WTC11 (cell line): ENCODE results near the gene CUL5. TPM values are rescaled to one million over a fixed set of nuclear protein-coding genes. Genes with fewer than 3 reads are reported as not detected.

Experiments
- ATAC-seq: fragments of 200-7000 bp; cut with Tn5 transposase; 2 replicates; pipeline ENCODE4 v1.10.0; 2021; ENCODE audit warnings: mild to moderate bottlenecking, moderate library complexity
- CTCF ChIA-PET: fragments of 300-600 bp; sonication (Branson Sonifier 250); formaldehyde crosslinking; loops from one replicate; lab custom pipeline; 2021; ENCODE audit warnings: antibody characterized with exemption; lab: Charles Lee
- POLR2A ChIA-PET: fragments of 350-600 bp; sonication (Branson Sonifier 250); formaldehyde crosslinking; loops from one replicate; lab custom pipeline; 2021; ENCODE audit warnings: antibody characterized with exemption; lab: Charles Lee
- DNase-seq: peaks from one replicate; pipeline ENCODE4 v3.0.0; 2021; ENCODE audit warnings: low spot score
- H3K27ac Mint-ChIP-seq: 2 replicates; pipeline ENCODE4 v1.8.0; 2021; ENCODE audit warnings: mixed read lengths
- H3K27me3 Mint-ChIP-seq: 2 replicates; pipeline ENCODE4 v1.8.0; 2021; ENCODE audit warnings: low read depth, mild to moderate bottlenecking, moderate library complexity, mixed read lengths
- H3K36me3 Mint-ChIP-seq: 2 replicates; pipeline ENCODE4 v1.8.0; 2021; ENCODE audit warnings: mixed read lengths
- H3K4me1 Mint-ChIP-seq: 2 replicates; pipeline ENCODE4 v1.8.0; 2022; ENCODE audit warnings: mixed read lengths
- H3K4me3 Mint-ChIP-seq: 2 replicates; pipeline ENCODE4 v1.8.0; 2021; ENCODE audit warnings: mild to moderate bottlenecking, moderate library complexity, mixed read lengths
- H3K9me3 Mint-ChIP-seq: 2 replicates; pipeline ENCODE4 v1.8.0; 2021; ENCODE audit warnings: mixed read lengths
- CREM ChIP-seq: sonication (generic); formaldehyde crosslinking; IDR thresholded peaks from 2 replicates; pipeline ENCODE4 v1.8.1; 2022; ENCODE audit warnings: mild to moderate bottlenecking, missing genetic modification reagents, moderate library complexity
- FOXK1 ChIP-seq: sonication (generic); formaldehyde crosslinking; IDR thresholded peaks from 2 replicates; pipeline ENCODE4 v1.8.0; 2022; ENCODE audit warnings: mild to moderate bottlenecking, moderate library complexity, missing genetic modification reagents
- GTF2I ChIP-seq: fragments of 250-450 bp; sonication (Bioruptor Pico); conservative IDR thresholded peaks from 2 replicates; pipeline ENCODE4 v1.4.0; 2021; ENCODE audit warnings: mild to moderate bottlenecking
- NFYB ChIP-seq: sonication (generic); formaldehyde crosslinking; conservative IDR thresholded peaks from 2 replicates; pipeline ENCODE4 v1.8.0; 2022; ENCODE audit warnings: low read depth, missing genetic modification reagents
- RORB ChIP-seq: fragments of 250-450 bp; sonication (Bioruptor Pico); IDR thresholded peaks from 2 replicates; pipeline ENCODE4 v1.9.0; 2021; ENCODE audit warnings: mild to moderate bottlenecking
- SMAD3 ChIP-seq: sonication (generic); formaldehyde crosslinking; IDR thresholded peaks from 2 replicates; pipeline ENCODE4 v1.8.0; 2022; ENCODE audit warnings: missing genetic modification reagents, mild to moderate bottlenecking, borderline replicate concordance
- SP1 ChIP-seq: sonication (generic); formaldehyde crosslinking; conservative IDR thresholded peaks from 2 replicates; pipeline ENCODE4 v1.8.1; 2022; ENCODE audit warnings: missing genetic modification reagents
- TEAD1 ChIP-seq: sonication (generic); formaldehyde crosslinking; IDR thresholded peaks from 2 replicates; pipeline ENCODE4 v1.8.0; 2022; ENCODE audit warnings: mild to moderate bottlenecking, missing genetic modification reagents
- TP53 ChIP-seq: sonication (generic); formaldehyde crosslinking; IDR thresholded peaks from 2 replicates; pipeline ENCODE4 v1.8.1; 2023; ENCODE audit warnings: mild to moderate bottlenecking, missing genetic modification reagents
- ZNF138 ChIP-seq: sonication (generic); formaldehyde crosslinking; conservative IDR thresholded peaks from 2 replicates; pipeline ENCODE4 v1.8.1; 2022; ENCODE audit warnings: mild to moderate bottlenecking, moderate library complexity, missing genetic modification reagents
- ZNF671 ChIP-seq: fragments of 250-450 bp; sonication (Bioruptor Pico); IDR thresholded peaks from 2 replicates; pipeline ENCODE4 v1.8.0; 2021; ENCODE audit warnings: mild to moderate bottlenecking
- total RNA-seq: library from RNA; stranded (reverse); gene quantifications from 3 replicates; pipeline ENCODE4 v1.2.3, GENCODE V29; 2021
- TF ChIP-seq, protein P1 (sequence below): sonication (generic); formaldehyde crosslinking; IDR thresholded peaks from 2 replicates; pipeline ENCODE4 v1.8.1; 2023; ENCODE audit warnings: mild to moderate bottlenecking, missing genetic modification reagents
- TF ChIP-seq, protein P2 (sequence below): sonication (generic); formaldehyde crosslinking; IDR thresholded peaks from 2 replicates; pipeline ENCODE4 v1.8.0; 2023; ENCODE audit warnings: mild to moderate bottlenecking, missing genetic modification reagents
- TF ChIP-seq, protein P3 (sequence below): fragments of 250-450 bp; sonication (Bioruptor Pico); IDR thresholded peaks from 2 replicates; pipeline ENCODE4 v1.9.0; 2021; ENCODE audit warnings: mild to moderate bottlenecking
- TF ChIP-seq, protein P4 (sequence below): sonication (generic); formaldehyde crosslinking; IDR thresholded peaks from 2 replicates; pipeline ENCODE4 v1.8.1; 2023; ENCODE audit warnings: mild to moderate bottlenecking, missing genetic modification reagents, moderate library complexity

CUL5 gene
- total RNA-seq, 1 experiment from 2014 or later, result 31.4 TPM

DNA sequence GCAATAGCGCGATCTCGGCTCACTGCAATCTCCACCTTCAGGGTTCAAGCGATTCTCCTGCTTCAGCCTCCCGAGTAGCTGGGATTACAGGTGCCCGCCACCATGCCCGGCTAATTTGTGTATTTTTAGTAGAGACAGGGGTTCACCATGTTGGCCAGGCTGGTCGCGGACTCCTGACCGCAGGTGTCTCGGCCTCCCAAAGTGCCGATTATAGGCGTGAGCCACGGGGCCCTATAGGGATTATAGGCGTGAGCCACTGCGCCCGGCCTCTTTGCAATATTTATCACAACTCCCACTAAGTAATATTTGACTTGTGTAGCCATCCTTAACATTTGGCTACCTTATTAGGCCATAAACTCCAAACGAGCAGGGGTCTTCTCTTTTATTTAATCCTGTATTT lies 879 bp upstream of the CUL5 start:
- TF ChIP-seq SP1 (CRISPR knock-in tag) (no peak), FOXK1 (no peak), NFYB (no peak), RORB (CRISPR knock-in tag) (no peak), CREM (no peak)
- no peak overlapping the region for H3K4me3 Mint-ChIP-seq
- no peak overlapping the region for H3K27ac Mint-ChIP-seq
- no peaks in the 10 kb centered on the region for H3K9me3 Mint-ChIP-seq
- no peaks in the 10 kb centered on the region; the same call in 1 of the 2 replicates for H3K27me3 Mint-ChIP-seq
- no peaks in the 10 kb centered on the region for H3K36me3 Mint-ChIP-seq
- DNase-seq (no peak), ATAC-seq (no peak)
- peaks cover 13% of the 10 kb centered on the region for H3K4me1 Mint-ChIP-seq
- ChIA-PET CTCF (interaction anchor here (1.9 to 2.3 kb wide), 2 partner anchors 8 to 15 kb away, joined by 19 to 37 read pairs; no protein-coding TSS in a partner anchor), POLR2A (no interaction called here)

DNA sequence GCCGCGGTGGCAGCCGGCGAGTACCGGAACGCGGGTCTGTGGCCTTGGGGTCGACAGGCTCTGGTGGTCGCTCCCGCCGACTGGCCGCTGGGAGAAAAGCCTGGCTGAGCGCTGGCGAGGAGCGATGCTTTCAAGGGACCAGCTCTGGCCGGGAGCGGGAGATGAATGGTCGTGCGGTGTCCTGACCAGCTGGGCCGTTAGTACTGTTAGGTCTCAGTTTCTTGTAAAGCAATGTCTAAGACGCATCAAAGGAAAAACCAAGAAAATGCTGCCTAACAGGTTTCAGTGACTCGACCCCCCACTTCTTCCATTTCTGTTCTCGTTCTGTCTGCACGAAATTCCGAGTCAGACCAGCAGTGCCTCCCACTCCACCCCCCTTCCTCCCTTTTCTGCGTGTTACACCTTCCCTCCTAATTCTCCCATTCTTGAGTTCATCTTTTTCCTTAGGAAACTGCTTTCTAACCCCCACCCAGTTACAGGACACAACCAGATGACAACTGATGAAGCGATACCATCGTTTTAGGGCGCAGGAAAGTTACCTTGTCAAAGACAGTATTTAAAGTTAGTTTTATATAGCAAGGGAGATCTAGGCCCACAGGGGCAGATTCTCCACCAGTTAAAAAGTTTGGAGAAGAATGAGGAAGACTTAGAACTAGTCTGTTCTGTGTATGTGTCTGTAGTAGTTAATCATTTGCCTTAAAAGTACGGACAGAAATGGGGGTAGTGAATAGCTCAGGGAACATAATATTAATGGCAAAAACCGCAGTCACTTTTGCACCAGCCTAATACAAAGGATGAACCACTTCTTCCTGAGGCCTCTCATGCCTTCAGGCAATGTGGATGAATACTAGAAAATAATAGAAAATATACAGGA lies 1.0 kb downstream of the CUL5 start:
- TF ChIP-seq FOXK1 (no peak), SMAD3 (CRISPR knock-in tag) (no peak)
- TF ChIP-seq, protein P1, sequence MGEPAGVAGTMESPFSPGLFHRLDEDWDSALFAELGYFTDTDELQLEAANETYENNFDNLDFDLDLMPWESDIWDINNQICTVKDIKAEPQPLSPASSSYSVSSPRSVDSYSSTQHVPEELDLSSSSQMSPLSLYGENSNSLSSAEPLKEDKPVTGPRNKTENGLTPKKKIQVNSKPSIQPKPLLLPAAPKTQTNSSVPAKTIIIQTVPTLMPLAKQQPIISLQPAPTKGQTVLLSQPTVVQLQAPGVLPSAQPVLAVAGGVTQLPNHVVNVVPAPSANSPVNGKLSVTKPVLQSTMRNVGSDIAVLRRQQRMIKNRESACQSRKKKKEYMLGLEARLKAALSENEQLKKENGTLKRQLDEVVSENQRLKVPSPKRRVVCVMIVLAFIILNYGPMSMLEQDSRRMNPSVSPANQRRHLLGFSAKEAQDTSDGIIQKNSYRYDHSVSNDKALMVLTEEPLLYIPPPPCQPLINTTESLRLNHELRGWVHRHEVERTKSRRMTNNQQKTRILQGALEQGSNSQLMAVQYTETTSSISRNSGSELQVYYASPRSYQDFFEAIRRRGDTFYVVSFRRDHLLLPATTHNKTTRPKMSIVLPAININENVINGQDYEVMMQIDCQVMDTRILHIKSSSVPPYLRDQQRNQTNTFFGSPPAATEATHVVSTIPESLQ, result no peak
- TF ChIP-seq, protein P2, sequence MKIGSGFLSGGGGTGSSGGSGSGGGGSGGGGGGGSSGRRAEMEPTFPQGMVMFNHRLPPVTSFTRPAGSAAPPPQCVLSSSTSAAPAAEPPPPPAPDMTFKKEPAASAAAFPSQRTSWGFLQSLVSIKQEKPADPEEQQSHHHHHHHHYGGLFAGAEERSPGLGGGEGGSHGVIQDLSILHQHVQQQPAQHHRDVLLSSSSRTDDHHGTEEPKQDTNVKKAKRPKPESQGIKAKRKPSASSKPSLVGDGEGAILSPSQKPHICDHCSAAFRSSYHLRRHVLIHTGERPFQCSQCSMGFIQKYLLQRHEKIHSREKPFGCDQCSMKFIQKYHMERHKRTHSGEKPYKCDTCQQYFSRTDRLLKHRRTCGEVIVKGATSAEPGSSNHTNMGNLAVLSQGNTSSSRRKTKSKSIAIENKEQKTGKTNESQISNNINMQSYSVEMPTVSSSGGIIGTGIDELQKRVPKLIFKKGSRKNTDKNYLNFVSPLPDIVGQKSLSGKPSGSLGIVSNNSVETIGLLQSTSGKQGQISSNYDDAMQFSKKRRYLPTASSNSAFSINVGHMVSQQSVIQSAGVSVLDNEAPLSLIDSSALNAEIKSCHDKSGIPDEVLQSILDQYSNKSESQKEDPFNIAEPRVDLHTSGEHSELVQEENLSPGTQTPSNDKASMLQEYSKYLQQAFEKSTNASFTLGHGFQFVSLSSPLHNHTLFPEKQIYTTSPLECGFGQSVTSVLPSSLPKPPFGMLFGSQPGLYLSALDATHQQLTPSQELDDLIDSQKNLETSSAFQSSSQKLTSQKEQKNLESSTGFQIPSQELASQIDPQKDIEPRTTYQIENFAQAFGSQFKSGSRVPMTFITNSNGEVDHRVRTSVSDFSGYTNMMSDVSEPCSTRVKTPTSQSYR, result 0 out of 2 replicates have a peak, but pooled peaks have one; percentile 9
- TF ChIP-seq, all 79 proteins: peak for 1
- CTCF ChIA-PET, result interaction anchor here (0.7 to 2.3 kb wide), 28 partner anchors 8 to 655 kb away, joined by 3 to 37 read pairs (median 4); partner anchors contain the start of genes ACAT1 and DDX10
- Mint-ChIP-seq H3K36me3 (no peaks in the 10 kb centered on the region), H3K27me3 (no peaks in the 10 kb centered on the region), H3K4me1 (peaks cover 13% of the 10 kb centered on the region), H3K4me3 (peak overlapping the region; percentile 99), H3K27ac (peak overlapping the region; percentile 98), H3K9me3 (no peaks in the 10 kb centered on the region)
- DNase-seq (no peak), ATAC-seq (peak; percentile 43)
- POLR2A ChIA-PET, result interaction anchor here (0.5 to 1.1 kb wide), 4 partner anchors 18 to 655 kb away, joined by 3 read pairs; partner anchors contain the start of gene DDX10

DNA sequence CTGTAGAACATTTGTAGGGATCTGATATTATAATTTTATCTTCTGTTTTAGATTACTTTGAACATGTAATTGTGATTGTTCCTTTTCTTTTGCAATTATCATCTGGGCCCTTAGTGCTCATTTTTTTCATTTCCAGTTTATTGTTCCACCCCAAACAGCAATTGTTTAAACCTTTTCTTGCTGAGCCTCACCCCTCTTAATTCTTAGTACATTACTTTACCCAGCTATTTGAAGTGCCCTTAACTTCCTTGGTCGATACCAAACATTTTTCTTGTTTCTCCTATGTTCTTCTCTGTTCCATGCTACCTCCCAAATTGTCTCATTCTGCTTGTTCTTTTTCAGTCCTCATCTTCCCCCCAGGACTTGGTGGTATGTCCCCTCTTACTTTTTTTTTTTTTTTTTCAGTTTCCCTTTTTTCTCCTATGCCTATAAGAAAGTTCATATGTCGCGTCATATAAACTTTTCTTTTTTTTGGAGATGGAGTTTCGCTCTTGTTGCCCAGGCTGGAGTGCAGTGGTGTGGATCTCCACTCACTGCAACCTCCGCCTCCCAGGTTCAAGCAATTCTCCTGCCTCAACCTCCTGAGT lies 3.5 kb downstream of the CUL5 start:
- Mint-ChIP-seq H3K27ac (no peak overlapping the region), H3K4me1 (peaks cover 19% of the 10 kb centered on the region), H3K27me3 (no peaks in the 10 kb centered on the region), H3K9me3 (no peaks in the 10 kb centered on the region), H3K4me3 (no peak overlapping the region), H3K36me3 (no peaks in the 10 kb centered on the region)
- TF ChIP-seq NFYB (no peak), TEAD1 (CRISPR knock-in tag) (no peak), GTF2I (CRISPR knock-in tag) (no peak), ZNF138 (CRISPR knock-in tag) (no peak), TP53 (CRISPR knock-in tag) (no peak), ZNF671 (CRISPR knock-in tag) (no peak)
- TF ChIP-seq, protein P3, sequence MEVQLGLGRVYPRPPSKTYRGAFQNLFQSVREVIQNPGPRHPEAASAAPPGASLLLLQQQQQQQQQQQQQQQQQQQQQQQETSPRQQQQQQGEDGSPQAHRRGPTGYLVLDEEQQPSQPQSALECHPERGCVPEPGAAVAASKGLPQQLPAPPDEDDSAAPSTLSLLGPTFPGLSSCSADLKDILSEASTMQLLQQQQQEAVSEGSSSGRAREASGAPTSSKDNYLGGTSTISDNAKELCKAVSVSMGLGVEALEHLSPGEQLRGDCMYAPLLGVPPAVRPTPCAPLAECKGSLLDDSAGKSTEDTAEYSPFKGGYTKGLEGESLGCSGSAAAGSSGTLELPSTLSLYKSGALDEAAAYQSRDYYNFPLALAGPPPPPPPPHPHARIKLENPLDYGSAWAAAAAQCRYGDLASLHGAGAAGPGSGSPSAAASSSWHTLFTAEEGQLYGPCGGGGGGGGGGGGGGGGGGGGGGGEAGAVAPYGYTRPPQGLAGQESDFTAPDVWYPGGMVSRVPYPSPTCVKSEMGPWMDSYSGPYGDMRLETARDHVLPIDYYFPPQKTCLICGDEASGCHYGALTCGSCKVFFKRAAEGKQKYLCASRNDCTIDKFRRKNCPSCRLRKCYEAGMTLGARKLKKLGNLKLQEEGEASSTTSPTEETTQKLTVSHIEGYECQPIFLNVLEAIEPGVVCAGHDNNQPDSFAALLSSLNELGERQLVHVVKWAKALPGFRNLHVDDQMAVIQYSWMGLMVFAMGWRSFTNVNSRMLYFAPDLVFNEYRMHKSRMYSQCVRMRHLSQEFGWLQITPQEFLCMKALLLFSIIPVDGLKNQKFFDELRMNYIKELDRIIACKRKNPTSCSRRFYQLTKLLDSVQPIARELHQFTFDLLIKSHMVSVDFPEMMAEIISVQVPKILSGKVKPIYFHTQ (CRISPR knock-in tag), result no peak
- TF ChIP-seq, protein P4, sequence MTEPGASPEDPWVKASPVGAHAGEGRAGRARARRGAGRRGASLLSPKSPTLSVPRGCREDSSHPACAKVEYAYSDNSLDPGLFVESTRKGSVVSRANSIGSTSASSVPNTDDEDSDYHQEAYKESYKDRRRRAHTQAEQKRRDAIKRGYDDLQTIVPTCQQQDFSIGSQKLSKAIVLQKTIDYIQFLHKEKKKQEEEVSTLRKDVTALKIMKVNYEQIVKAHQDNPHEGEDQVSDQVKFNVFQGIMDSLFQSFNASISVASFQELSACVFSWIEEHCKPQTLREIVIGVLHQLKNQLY (CRISPR knock-in tag), result no peak
- POLR2A ChIA-PET, result interaction anchor here (0.7 kb wide), 1 partner anchor 15 kb away, joined by 3 read pairs; no protein-coding TSS in a partner anchor
- DNase-seq (no peak), ATAC-seq (no peak)
- CTCF ChIA-PET, result interaction anchor here (1.3 kb wide), 1 partner anchor 15 kb away, joined by 4 read pairs; no protein-coding TSS in a partner anchor
